B cell (primary cell): Measurements from ENCODE around the gene MRPS6. TPM values are rescaled to one million over a fixed set of nuclear protein-coding genes. Genes with fewer than 3 reads are reported as not detected.

Source experiments
- ATAC-seq: fragments of 200-7000 bp; cut with Tn5 transposase; one replicate; pipeline ENCODE4 v1.10.0; 2021; ENCODE audit warnings: low read depth, mild to moderate bottlenecking, moderate number of reproducible peaks, moderate library complexity
- CTCF ChIA-PET: fragments of 350-600 bp; sonication (Branson Sonifier 250); formaldehyde crosslinking; loops from one replicate; lab custom pipeline; 2021; ENCODE audit warnings: antibody characterized with exemption, inconsistent platforms; lab: Charles Lee
- POLR2A ChIA-PET: fragments of 350-600 bp; sonication (Branson Sonifier 250); formaldehyde crosslinking; loops from one replicate; lab custom pipeline; 2021; ENCODE audit warnings: antibody characterized with exemption; lab: Charles Lee
- DNase-seq: peaks from one replicate; pipeline ENCODE4 v3.0.0; 2013
- H2AFZ ChIP-seq: 2 replicates; pipeline ENCODE4 v1.6.1; 2012; ENCODE audit warnings: mild to moderate bottlenecking, low read depth, low read length; ENCODE audit not compliant: insufficient read depth, poor library complexity, severe bottlenecking
- H3K27ac ChIP-seq, 2 donors: 1 replicate in 1 of 2; 2 replicates in 1 of 2; pipeline ENCODE4 v1.5.1; 2012 to 2013; ENCODE audit warnings: low read length in 2 of 2, mild to moderate bottlenecking in 2 of 2, moderate library complexity in 1 of 2
- H3K27me3 ChIP-seq, 4 experiments: fragments of 200-600 bp in 1 of 4; sonication (generic) in 1 of 4; replicated peaks in 1 of 4; 1 replicate in 2 of 4; 2 replicates in 2 of 4; pipeline versions ENCODE4 v1.6.1 to v1.7.0; 2013 to 2016; ENCODE audit warnings: low read length in 3 of 4, mild to moderate bottlenecking in 2 of 4, mixed read lengths in 1 of 4, moderate library complexity in 1 of 4; ENCODE audit not compliant: insufficient read depth in 4 of 4, control insufficient read depth in 3 of 4; ENCODE audit errors: control extremely low read depth in 1 of 4
- H3K36me3 ChIP-seq, 2 experiments: replicated peaks in 1 of 2; 1 replicate in 1 of 2; 2 replicates in 1 of 2; pipeline versions ENCODE4 v1.6.1 to v1.7.1; 2013; ENCODE audit warnings: low read length in 1 of 2; ENCODE audit not compliant: insufficient read depth in 2 of 2, control insufficient read depth in 1 of 2; ENCODE audit errors: control extremely low read depth in 1 of 2, extremely low read depth in 1 of 2
- H3K4me1 ChIP-seq, 2 donors: fragments of 200-600 bp in 1 of 2; sonication (generic) in 1 of 2; 1 replicate in 1 of 2; 2 replicates in 1 of 2; pipeline versions ENCODE4 v1.5.1 to v1.6.1; 2013 to 2017; ENCODE audit warnings: low read length in 2 of 2; ENCODE audit not compliant: control insufficient read depth in 2 of 2, insufficient read depth in 2 of 2
- H3K4me2 ChIP-seq: replicated peaks from 2 replicates; pipeline ENCODE3; 2012; ENCODE audit warnings: mild to moderate bottlenecking, low read depth, low read length; ENCODE audit not compliant: poor library complexity, severe bottlenecking
- H3K4me3 ChIP-seq, 5 experiments: fragments of 200-600 bp in 1 of 5; sonication (generic) in 1 of 5; 1 replicate in 3 of 5; 2 replicates in 2 of 5; pipeline versions ENCODE4 v1.5.1 to v1.7.0; 2011 to 2016; ENCODE audit warnings: low read length in 4 of 5, mild to moderate bottlenecking in 4 of 5, low read depth in 2 of 5, control low read depth in 1 of 5, moderate library complexity in 1 of 5; ENCODE audit not compliant: insufficient read depth in 1 of 5; ENCODE audit errors: control extremely low read depth in 1 of 5, extremely low read depth in 1 of 5
- H3K79me2 ChIP-seq: fragments of 200-600 bp; sonication (generic); one replicate; pipeline ENCODE4 v1.6.0; 2016; ENCODE audit warnings: low read length; ENCODE audit not compliant: control insufficient read depth, insufficient read depth
- H3K9ac ChIP-seq: fragments of 200-600 bp; sonication (generic); 2 replicates; pipeline ENCODE4 v1.6.1; 2017; ENCODE audit warnings: mild to moderate bottlenecking, low read length, moderate library complexity
- H3K9me3 ChIP-seq, 3 donors: one replicate each; pipeline versions ENCODE4 v1.6.1 to v1.7.1; 2013; ENCODE audit warnings: low read length in 2 of 3; ENCODE audit not compliant: control insufficient read depth in 2 of 3, insufficient read depth in 1 of 3; ENCODE audit errors: control extremely low read depth in 1 of 3
- H4K20me1 ChIP-seq: 2 replicates; pipeline ENCODE4 v1.6.0; 2012; ENCODE audit warnings: mild to moderate bottlenecking, low read length; ENCODE audit not compliant: insufficient read depth, control insufficient read depth, poor library complexity, severe bottlenecking
- H3K27ac Mint-ChIP-seq: one replicate; pipeline ENCODE4 v1.8.0; 2021; ENCODE audit warnings: mixed read lengths
- H3K27me3 Mint-ChIP-seq: one replicate; pipeline ENCODE4 v1.8.0; 2021; ENCODE audit warnings: mixed read lengths
- H3K4me1 Mint-ChIP-seq: one replicate; pipeline ENCODE4 v1.8.0; 2021; ENCODE audit warnings: mixed read lengths
- H3K4me3 Mint-ChIP-seq: one replicate; pipeline ENCODE4 v1.8.0; 2021; ENCODE audit warnings: mixed read lengths
- H3K9me3 Mint-ChIP-seq: one replicate; pipeline ENCODE4 v1.8.0; 2022; ENCODE audit warnings: mixed read lengths; ENCODE audit not compliant: insufficient read depth
- EZH2 ChIP-seq: IDR thresholded peaks from 2 replicates; pipeline ENCODE4 v1.6.1; 2012; ENCODE audit warnings: borderline replicate concordance, low read depth, mild to moderate bottlenecking, moderate library complexity, low read length; ENCODE audit not compliant: insufficient read depth, poor library complexity, severe bottlenecking
- WGBS: methylation state at CpG from one replicate; pipeline ENCODE4 v1.1.5; 2013; ENCODE audit warnings: missing lambda C conversion rate; ENCODE audit not compliant: insufficient coverage; 5-methylcytosine and 5-hydroxymethylcytosine counted together
- intact Hi-C: fragments of 100-400 bp; cut with micrococcal nuclease; formaldehyde crosslinking; loops from one replicate; pipeline ENCODE4 v1.10.0; 2022
- polyA plus RNA-seq: library from polyadenylated mRNA; depleted of rRNA; stranded (reverse); fragments of >200 nt; gene quantifications from 2 replicates; pipeline ENCODE4 v1.2.3, GENCODE V29; 2012
- total RNA-seq, 2 donors: library from RNA; stranded (reverse); fragments of 120-200 nt in 1 of 2; gene quantifications; 1 replicate in 1 of 2; 2 replicates in 1 of 2; pipeline versions ENCODE4 v1.2.3 to v1.2.4, GENCODE V29; 2013 to 2022
- TF ChIP-seq, protein P1 (sequence below): fragments of 200-600 bp; IDR thresholded peaks from one replicate; pipeline ENCODE4 v1.8.0; 2022; ENCODE audit warnings: antibody characterized with exemption, mild to moderate bottlenecking

MRPS6 gene
- total and polyA plus RNA-seq, 2 donors (not counting 1 experiment from before 2014, with no cell fraction given), result 15.7 to 37.9 TPM

DNA sequence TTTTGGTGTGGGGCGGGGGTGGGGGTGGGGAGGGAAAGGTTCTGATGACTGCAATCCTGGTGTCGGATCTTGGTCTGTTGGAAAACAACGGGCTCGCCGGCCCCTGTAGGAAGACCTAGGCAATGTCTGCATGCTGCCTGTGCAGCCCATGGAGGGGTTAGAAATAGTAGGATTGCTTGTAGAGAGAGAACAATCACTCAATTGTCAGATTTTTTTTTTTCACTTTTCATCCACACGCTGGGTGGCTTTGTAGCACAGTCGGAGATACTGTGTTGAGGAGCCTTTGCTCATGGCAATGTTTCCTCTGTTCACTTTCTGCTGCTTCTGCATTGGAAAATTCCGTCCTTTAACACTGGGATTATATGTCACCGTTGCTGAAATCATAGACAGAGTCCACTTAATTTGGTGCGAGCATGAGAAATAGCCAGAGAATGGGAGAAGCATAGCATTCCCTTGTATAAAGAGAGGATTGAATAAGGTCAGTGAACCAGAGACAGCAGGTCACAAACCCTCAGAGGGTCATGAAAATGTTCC is 107.5 kb downstream of the MRPS6 start:
- Histone ChIP-seq H3K27ac (no peak overlapping the region), H3K9me3 (peaks cover 0 to 3% (median 0%) of the 10 kb centered on the region in 3 donors), H3K9ac (no peak overlapping the region), H3K79me2 (no peaks in the 10 kb centered on the region), H3K27me3 (no peaks in the 10 kb centered on the region), H3K36me3 (no peaks in the 10 kb centered on the region), H4K20me1 (no peaks in the 10 kb centered on the region), H3K4me1 (no peaks in the 10 kb centered on the region), H2AFZ (no peak overlapping the region), H3K4me2 (no peak overlapping the region), H3K4me3 (no peak overlapping the region)
- intact Hi-C loops, result no loop called here
- ChIA-PET CTCF (no interaction called here), POLR2A (no interaction called here)
- TF ChIP-seq, protein P1, sequence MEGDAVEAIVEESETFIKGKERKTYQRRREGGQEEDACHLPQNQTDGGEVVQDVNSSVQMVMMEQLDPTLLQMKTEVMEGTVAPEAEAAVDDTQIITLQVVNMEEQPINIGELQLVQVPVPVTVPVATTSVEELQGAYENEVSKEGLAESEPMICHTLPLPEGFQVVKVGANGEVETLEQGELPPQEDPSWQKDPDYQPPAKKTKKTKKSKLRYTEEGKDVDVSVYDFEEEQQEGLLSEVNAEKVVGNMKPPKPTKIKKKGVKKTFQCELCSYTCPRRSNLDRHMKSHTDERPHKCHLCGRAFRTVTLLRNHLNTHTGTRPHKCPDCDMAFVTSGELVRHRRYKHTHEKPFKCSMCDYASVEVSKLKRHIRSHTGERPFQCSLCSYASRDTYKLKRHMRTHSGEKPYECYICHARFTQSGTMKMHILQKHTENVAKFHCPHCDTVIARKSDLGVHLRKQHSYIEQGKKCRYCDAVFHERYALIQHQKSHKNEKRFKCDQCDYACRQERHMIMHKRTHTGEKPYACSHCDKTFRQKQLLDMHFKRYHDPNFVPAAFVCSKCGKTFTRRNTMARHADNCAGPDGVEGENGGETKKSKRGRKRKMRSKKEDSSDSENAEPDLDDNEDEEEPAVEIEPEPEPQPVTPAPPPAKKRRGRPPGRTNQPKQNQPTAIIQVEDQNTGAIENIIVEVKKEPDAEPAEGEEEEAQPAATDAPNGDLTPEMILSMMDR, result no peak
- no peak for TF ChIP-seq EZH2
- no peaks in the 10 kb centered on the region for H3K4me1 Mint-ChIP-seq
- H3K27me3 Mint-ChIP-seq, result no peaks in the 10 kb centered on the region
- 90% methylated on average over 9 of the region's 10 CpGs for WGBS
- H3K9me3 Mint-ChIP-seq, result peaks cover 6% of the 10 kb centered on the region
- H3K4me3 Mint-ChIP-seq, result no peak overlapping the region
- no peak overlapping the region for H3K27ac Mint-ChIP-seq
- DNase-seq (no peak), ATAC-seq (no peak)

DNA sequence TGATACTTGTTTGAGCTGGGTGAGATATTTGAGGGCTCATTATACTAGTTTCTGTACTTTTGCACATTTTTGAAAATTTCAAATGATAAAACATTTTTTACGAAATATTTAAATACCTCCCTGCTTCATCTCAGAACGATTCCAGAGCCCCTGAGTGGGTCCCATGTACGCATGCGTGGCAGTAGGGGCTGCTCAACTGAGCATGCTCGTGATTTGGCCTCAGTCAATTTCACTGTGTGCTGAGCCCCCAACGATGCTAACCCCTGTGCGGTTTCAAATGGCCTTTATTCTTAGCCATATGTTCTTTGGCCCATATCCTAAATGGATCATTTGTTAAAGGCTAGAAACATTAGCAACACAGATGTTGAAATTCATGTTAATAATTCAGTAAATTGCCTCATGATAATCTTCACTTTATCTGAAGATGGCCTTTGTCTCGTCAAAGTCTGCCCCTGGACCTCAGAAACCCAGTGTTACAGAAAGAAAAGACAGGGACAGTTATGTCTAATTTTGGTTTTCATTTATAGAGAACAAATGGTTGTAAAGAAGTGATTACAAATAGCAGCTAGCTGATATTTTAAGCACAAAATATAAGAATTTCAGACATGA is 108.2 kb downstream of the MRPS6 start:
- Mint-ChIP-seq H3K27me3 (no peaks in the 10 kb centered on the region), H3K9me3 (peaks cover 5% of the 10 kb centered on the region), H3K27ac (no peak overlapping the region), H3K4me1 (no peaks in the 10 kb centered on the region), H3K4me3 (no peak overlapping the region)
- DNase-seq (no peak), ATAC-seq (no peak)
- Histone ChIP-seq H3K9me3 (peaks cover 0 to 9% (median 0%) of the 10 kb centered on the region in 3 donors), H2AFZ (no peak overlapping the region), H3K79me2 (no peaks in the 10 kb centered on the region), H3K4me2 (no peak overlapping the region), H3K27me3 (no peaks in the 10 kb centered on the region), H3K36me3 (no peaks in the 10 kb centered on the region), H4K20me1 (no peaks in the 10 kb centered on the region), H3K27ac (no peak overlapping the region), H3K4me3 (no peak overlapping the region), H3K4me1 (no peaks in the 10 kb centered on the region), H3K9ac (no peak overlapping the region)
- ChIA-PET POLR2A (no interaction called here), CTCF (no interaction called here)
- intact Hi-C loops, result no loop called here
- TF ChIP-seq, protein P1, result no peak
- TF ChIP-seq EZH2, result no peak
- 96% methylated on average over 5 of the region's 8 CpGs for WGBS
